GM18868 (cell line): ENCODE data around the gene TPTE2.
"Not testable (repeated sequence)": the region's sequence is repeated elsewhere in the genome, so short reads cannot be mapped to it uniquely, and the experiment has no call there.

Experiments
- ATAC-seq: cut with Tn5 transposase; IDR thresholded peaks from one replicate; pipeline ENCODE4 v1.9.1; 2021; ENCODE audit warnings: mild to moderate bottlenecking, moderate library complexity; ENCODE audit not compliant: unreplicated experiment

Gene TPTE2

GRCh38 chr13:19561127-19561582 lies at the start of gene TPTE2:
TPTE2 (minus strand) TSS chr13:19561532; CDS start chr13:19503234, 58,298 bp downstream.
- not testable (repeated sequence) for ATAC-seq

- no peak for ATAC-seq
These were observed 46.3 kb upstream of the TPTE2 start for GRCh38 chr13:19607523-19608078.

GRCh38 chr13:19606737-19607136 lies 45.4 kb upstream of the TPTE2 start:
- no peak for ATAC-seq

GRCh38 chr13:19606152-19606551 lies 44.8 kb upstream of the TPTE2 start:
- no peak for ATAC-seq

GRCh38 chr13:19605161-19605955 lies 44.0 kb upstream of the TPTE2 start:
- no peak for ATAC-seq

- ATAC-seq = no peak
These were observed 43.0 kb upstream of the TPTE2 start for GRCh38 chr13:19604306-19604705.

- ATAC-seq = peak; percentile 78
These were observed 40.7 kb upstream of the TPTE2 start for GRCh38 chr13:19601749-19602725.

- ATAC-seq = no peak
These were observed 36.2 kb upstream of the TPTE2 start for GRCh38 chr13:19597523-19597922.

GRCh38 chr13:19596960-19597361 lies 35.6 kb upstream of the TPTE2 start:
- no peak for ATAC-seq

GRCh38 chr13:19596086-19596485 lies 34.8 kb upstream of the TPTE2 start:
- no peak for ATAC-seq

GRCh38 chr13:19592657-19593180 lies 31.4 kb upstream of the TPTE2 start:
- no peak for ATAC-seq

GRCh38 chr13:19591864-19592263 lies 30.5 kb upstream of the TPTE2 start:
- peak; percentile 29 for ATAC-seq

- no peak for ATAC-seq
These were observed 29.1 kb upstream of the TPTE2 start for GRCh38 chr13:19590423-19590822.

- no peak for ATAC-seq
These were observed 28.0 kb upstream of the TPTE2 start for GRCh38 chr13:19589312-19589711.

GRCh38 chr13:19587635-19588300 lies 26.4 kb upstream of the TPTE2 start:
- peak; percentile 65 for ATAC-seq

- ATAC-seq = peak; percentile 90
These were observed 25.7 kb upstream of the TPTE2 start for GRCh38 chr13:19586904-19587634.

- peak; percentile 59 for ATAC-seq
These were observed 20.3 kb upstream of the TPTE2 start for GRCh38 chr13:19581675-19582074.

GRCh38 chr13:19575230-19575629 lies 13.9 kb upstream of the TPTE2 start:
- ATAC-seq = no peak

- no peak for ATAC-seq
These were observed 11.9 kb upstream of the TPTE2 start for GRCh38 chr13:19573120-19573716.
